ENCODE results near the gene TNS1.

- TF ChIP-seq, protein P1, sequence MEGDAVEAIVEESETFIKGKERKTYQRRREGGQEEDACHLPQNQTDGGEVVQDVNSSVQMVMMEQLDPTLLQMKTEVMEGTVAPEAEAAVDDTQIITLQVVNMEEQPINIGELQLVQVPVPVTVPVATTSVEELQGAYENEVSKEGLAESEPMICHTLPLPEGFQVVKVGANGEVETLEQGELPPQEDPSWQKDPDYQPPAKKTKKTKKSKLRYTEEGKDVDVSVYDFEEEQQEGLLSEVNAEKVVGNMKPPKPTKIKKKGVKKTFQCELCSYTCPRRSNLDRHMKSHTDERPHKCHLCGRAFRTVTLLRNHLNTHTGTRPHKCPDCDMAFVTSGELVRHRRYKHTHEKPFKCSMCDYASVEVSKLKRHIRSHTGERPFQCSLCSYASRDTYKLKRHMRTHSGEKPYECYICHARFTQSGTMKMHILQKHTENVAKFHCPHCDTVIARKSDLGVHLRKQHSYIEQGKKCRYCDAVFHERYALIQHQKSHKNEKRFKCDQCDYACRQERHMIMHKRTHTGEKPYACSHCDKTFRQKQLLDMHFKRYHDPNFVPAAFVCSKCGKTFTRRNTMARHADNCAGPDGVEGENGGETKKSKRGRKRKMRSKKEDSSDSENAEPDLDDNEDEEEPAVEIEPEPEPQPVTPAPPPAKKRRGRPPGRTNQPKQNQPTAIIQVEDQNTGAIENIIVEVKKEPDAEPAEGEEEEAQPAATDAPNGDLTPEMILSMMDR (IDR thresholded peaks at IDR 0.05; ENCODE audit: poor library complexity): no peak
- TF ChIP-seq EZH2 (IDR thresholded peaks at IDR 0.05; ENCODE audit: borderline replicate concordance): no peak
- no peak for TF ChIP-seq EZH2phosphoT487 (IDR thresholded peaks at IDR 0.05; ENCODE audit: low read depth, severe bottlenecking, unreplicated experiment)
Observed at GRCh38 chr2:217838409-217838831, 164.4 kb downstream of the TNS1 start.

Measured in hepatocyte (in vitro differentiated cells).